ENCODE measurements around the gene FAM151A.

DNA sequence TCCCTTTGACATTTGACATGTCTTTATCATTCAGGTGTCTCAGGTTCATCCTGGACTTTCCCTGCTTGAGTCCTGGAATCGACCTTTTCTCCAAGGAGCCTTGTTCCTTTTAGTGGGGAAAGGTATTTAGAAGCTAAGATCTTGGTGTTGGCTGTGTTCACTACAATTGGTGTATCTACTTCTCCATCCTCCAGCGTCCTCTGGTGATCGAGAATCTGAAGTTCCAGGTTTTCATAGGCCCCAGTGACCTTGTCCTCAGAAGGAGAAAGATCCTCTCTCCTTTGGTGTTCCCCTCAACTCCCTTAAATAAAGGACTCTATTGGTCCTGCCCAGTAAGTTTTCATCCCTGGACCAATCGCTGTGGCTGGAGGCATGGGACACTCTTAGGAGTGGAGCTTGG is 40.4 kb upstream of the FAM151A start:
- TF ChIP-seq, protein P1, sequence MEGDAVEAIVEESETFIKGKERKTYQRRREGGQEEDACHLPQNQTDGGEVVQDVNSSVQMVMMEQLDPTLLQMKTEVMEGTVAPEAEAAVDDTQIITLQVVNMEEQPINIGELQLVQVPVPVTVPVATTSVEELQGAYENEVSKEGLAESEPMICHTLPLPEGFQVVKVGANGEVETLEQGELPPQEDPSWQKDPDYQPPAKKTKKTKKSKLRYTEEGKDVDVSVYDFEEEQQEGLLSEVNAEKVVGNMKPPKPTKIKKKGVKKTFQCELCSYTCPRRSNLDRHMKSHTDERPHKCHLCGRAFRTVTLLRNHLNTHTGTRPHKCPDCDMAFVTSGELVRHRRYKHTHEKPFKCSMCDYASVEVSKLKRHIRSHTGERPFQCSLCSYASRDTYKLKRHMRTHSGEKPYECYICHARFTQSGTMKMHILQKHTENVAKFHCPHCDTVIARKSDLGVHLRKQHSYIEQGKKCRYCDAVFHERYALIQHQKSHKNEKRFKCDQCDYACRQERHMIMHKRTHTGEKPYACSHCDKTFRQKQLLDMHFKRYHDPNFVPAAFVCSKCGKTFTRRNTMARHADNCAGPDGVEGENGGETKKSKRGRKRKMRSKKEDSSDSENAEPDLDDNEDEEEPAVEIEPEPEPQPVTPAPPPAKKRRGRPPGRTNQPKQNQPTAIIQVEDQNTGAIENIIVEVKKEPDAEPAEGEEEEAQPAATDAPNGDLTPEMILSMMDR (IDR thresholded peaks at IDR 0.05), result no peak
- TF ChIP-seq POLR2A (IDR thresholded peaks at IDR 0.05) (no peak), POLR2AphosphoS5 (IDR thresholded peaks at IDR 0.05) (no peak)
